ENCODE results near the gene TGFBR3. TPM values are rescaled to one million over a fixed set of nuclear protein-coding genes. Genes with fewer than 3 reads are reported as not detected.

TGFBR3 gene
- total RNA-seq, 1 donor from 2014 or later = 0.60 TPM

DNA sequence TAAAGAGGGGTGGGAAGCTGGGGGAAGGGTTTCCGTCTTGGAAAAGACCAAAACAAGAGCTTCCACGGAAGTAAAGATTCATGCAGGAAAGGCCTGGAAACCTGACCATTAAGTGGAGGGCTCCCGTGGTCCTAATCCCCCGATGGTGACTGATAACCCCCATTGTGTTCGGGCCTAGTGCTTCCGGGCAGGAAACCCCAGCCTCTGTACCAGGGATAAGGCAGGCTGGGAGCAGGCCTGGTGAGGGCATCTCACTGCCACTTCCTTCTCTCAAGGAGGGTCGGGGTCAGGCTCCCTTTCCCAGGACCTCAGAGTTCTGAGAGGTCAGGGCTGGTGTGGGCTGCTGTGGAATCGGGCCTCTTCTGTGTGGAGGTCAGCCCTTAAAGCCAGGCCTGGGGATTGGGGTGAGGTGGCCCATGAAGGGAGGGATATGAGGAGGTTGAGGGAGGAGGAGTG, 248.4 kb downstream of the TGFBR3 start:
- no peak for DNase-seq
- no peaks in the 10 kb centered on the region for H3K36me3 Mint-ChIP-seq (ENCODE audit: low read depth)
- no peak for ATAC-seq (ENCODE audit: low read depth)
- ChIA-PET POLR2A (no interaction called here), CTCF (no interaction called here)
- no peak overlapping the region for H3K27ac Mint-ChIP-seq
- peaks cover 3% of the 10 kb centered on the region for H3K27me3 Mint-ChIP-seq
- H3K9me3 Mint-ChIP-seq = peaks cover 5% of the 10 kb centered on the region
- H3K4me3 Mint-ChIP-seq = no peak overlapping the region
- no peaks in the 10 kb centered on the region for H3K4me1 Mint-ChIP-seq
- TF ChIP-seq, protein P1, sequence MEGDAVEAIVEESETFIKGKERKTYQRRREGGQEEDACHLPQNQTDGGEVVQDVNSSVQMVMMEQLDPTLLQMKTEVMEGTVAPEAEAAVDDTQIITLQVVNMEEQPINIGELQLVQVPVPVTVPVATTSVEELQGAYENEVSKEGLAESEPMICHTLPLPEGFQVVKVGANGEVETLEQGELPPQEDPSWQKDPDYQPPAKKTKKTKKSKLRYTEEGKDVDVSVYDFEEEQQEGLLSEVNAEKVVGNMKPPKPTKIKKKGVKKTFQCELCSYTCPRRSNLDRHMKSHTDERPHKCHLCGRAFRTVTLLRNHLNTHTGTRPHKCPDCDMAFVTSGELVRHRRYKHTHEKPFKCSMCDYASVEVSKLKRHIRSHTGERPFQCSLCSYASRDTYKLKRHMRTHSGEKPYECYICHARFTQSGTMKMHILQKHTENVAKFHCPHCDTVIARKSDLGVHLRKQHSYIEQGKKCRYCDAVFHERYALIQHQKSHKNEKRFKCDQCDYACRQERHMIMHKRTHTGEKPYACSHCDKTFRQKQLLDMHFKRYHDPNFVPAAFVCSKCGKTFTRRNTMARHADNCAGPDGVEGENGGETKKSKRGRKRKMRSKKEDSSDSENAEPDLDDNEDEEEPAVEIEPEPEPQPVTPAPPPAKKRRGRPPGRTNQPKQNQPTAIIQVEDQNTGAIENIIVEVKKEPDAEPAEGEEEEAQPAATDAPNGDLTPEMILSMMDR (IDR thresholded peaks at IDR 0.05) = no peak
- intact Hi-C loops (cut with micrococcal nuclease) = no loop called here

DNA sequence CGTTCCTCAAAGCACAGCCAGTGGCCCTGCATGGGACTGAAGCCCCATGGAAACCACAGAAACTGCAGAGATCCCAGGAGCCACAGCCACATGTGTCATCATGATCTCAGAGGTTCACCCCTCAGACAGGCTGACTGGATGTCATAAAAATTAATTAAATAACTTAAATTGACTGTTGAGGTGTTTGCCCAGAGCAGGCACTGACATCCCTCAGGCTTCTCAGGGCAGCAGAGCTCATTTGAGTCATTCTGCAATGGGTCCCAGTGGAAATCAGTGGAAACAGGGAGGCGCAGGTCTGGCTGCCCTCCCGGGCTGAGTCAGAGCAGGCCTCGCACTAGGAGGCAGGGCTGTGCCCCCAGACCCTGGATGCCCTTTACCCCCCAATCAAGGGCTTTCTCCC, 250.2 kb downstream of the TGFBR3 start:
- CTCF ChIA-PET = no interaction called here
- ATAC-seq (ENCODE audit: low read depth) (no peak), DNase-seq (no peak)
- Mint-ChIP-seq H3K36me3 (ENCODE audit: low read depth) (no peaks in the 10 kb centered on the region), H3K4me1 (no peaks in the 10 kb centered on the region), H3K27ac (no peak overlapping the region), H3K27me3 (peaks cover 2% of the 10 kb centered on the region), H3K4me3 (no peak overlapping the region), H3K9me3 (peaks cover 5% of the 10 kb centered on the region)
- POLR2A ChIA-PET = no interaction called here
- intact Hi-C loops (cut with micrococcal nuclease) = no loop called here
- TF ChIP-seq, protein P1 (IDR thresholded peaks at IDR 0.05) = no peak

DNA sequence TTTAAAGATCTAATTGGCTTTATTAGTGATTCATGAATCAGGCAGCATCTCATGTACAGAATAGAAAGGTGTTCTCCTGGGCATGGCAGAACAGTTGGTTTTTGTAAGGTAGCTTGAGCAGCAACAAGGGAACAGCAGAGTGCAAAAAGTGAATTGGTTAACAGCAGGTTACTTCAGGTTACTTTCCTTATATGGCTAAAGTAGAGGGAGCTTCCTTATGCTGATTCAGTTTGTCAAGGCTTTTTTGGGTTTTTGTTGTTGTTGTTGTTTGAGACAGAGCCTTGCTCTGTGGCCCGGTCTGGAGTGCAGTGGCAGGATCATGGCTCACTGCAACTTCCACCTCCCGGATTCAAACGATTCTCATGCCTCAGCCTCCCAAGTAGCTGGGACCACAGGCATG, 252.5 kb downstream of the TGFBR3 start:
- CTCF ChIA-PET = no interaction called here
- no peak overlapping the region for H3K27ac Mint-ChIP-seq
- ATAC-seq (ENCODE audit: low read depth) = no peak

DNA sequence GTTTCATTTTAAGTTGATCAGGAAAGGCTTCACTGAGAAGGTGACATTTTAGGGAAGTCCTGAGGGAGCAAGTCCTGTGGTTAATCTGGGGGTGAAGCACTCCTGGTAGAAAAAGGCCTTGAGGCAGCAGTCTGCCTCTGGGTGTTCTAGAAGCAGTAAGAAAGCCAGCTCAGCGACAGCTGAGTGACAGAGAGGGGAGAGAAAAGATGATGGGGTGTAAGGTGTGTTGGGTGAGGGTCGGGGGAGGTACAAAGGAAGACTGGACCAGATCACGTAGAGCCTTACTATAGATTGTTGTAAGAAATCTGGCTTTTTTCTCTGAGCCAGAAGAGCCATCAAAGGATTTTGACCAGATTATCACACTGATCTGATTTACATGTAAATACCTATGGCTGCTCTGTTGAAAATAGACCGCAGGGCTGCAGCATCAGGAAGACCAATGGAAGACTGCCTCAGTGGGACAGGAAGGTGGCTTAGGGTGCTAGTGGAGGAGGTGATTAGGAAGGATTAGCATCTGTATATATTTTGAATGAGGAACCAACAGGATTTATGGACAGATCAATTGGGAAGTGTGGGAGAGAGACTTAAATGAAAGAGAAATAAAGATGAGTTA, 254.1 kb downstream of the TGFBR3 start:
- intact Hi-C loops (cut with micrococcal nuclease) = no loop called here
- ATAC-seq (ENCODE audit: low read depth) (no peak), DNase-seq (no peak)
- POLR2A ChIA-PET = no interaction called here
- no peaks in the 10 kb centered on the region for H3K27me3 Mint-ChIP-seq
- H3K27ac Mint-ChIP-seq = no peak overlapping the region
- no peaks in the 10 kb centered on the region for H3K36me3 Mint-ChIP-seq (ENCODE audit: low read depth)
- H3K4me1 Mint-ChIP-seq = no peaks in the 10 kb centered on the region
- CTCF ChIA-PET = no interaction called here
- H3K9me3 Mint-ChIP-seq = peaks cover 5% of the 10 kb centered on the region
- H3K4me3 Mint-ChIP-seq = no peak overlapping the region
- TF ChIP-seq, protein P1 (IDR thresholded peaks at IDR 0.05) = no peak

More for the DNA sequence above, 252.5 kb downstream of the TGFBR3 start:
- POLR2A ChIA-PET = no interaction called here
- TF ChIP-seq, protein P1 (IDR thresholded peaks at IDR 0.05) = no peak
- no peak for DNase-seq
- Mint-ChIP-seq H3K4me3 (no peak overlapping the region), H3K27me3 (no peaks in the 10 kb centered on the region), H3K4me1 (no peaks in the 10 kb centered on the region), H3K9me3 (peaks cover 5% of the 10 kb centered on the region), H3K36me3 (ENCODE audit: low read depth) (no peaks in the 10 kb centered on the region)
- intact Hi-C loops (cut with micrococcal nuclease) = no loop called here

DNA sequence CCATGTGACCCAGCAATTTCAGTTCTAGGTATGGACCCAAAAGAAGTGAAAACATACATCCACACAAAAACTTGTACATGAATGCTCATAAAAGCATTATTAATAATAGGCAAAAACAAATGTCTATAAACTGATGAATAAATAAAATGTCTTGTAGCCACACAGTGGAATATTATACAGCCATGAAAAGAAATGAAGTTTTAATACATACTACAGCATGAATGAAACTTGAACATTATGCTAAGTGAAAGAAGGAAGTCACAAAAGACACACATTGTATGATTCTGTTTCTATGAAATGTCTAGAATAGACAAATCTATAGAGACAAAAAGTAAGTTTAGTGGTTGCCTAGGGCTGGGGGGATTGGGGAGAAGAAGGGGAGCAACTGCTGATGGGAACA, 255.1 kb downstream of the TGFBR3 start:
- no peak for ATAC-seq (ENCODE audit: low read depth)
- H3K27ac Mint-ChIP-seq = no peak overlapping the region
- POLR2A ChIA-PET = no interaction called here
- intact Hi-C loops (cut with micrococcal nuclease) = no loop called here
- H3K36me3 Mint-ChIP-seq (ENCODE audit: low read depth) = no peaks in the 10 kb centered on the region
- H3K27me3 Mint-ChIP-seq = no peaks in the 10 kb centered on the region
- DNase-seq = no peak
- CTCF ChIA-PET = no interaction called here
- TF ChIP-seq, protein P1 (IDR thresholded peaks at IDR 0.05) = no peak
- H3K9me3 Mint-ChIP-seq = peaks cover 5% of the 10 kb centered on the region
- no peak overlapping the region for H3K4me3 Mint-ChIP-seq
- H3K4me1 Mint-ChIP-seq = no peaks in the 10 kb centered on the region

Other genes starting within 250 kb of the TGFBR3 start
- not detected in 2 replicates for gene BRDT, start 63.2 kb upstream of the TGFBR3 start, total RNA-seq
- not detected in 2 replicates for gene EPHX4, start 143.8 kb upstream of the TGFBR3 start, total RNA-seq
- not detected in 2 replicates for gene SETSIP, start 189.3 kb upstream of the TGFBR3 start, total RNA-seq
- 0.46 and 0.51 TPM in 2 replicates for gene BTBD8, start 194.2 kb upstream of the TGFBR3 start, total RNA-seq

Measured in activated B cell treated with CpG ODN at 0.5 μM for 24 hours (primary cell).